IMR-90 (cell line): Measurements from ENCODE around the gene GFER. TPM values are rescaled to one million over a fixed set of nuclear protein-coding genes. Genes with fewer than 3 reads are reported as not detected.
A peak's percentile ranks its signal among the peaks of the same experiment; 100 is the strongest.

Experiments used
- BHLHE40 ChIP-seq: fragments of 150-350 bp; IDR thresholded peaks from 2 replicates; pipeline ENCODE4 v1.6.1; 2016; ENCODE audit warnings: mild to moderate bottlenecking, low read depth, low read length
- CEBPB ChIP-seq: IDR thresholded peaks from 2 replicates; pipeline ENCODE4 v1.6.1; 2012; ENCODE audit warnings: low read depth, low read length, improper control_type of control experiment
- SMC3 ChIP-seq: fragments of 150-350 bp; IDR thresholded peaks from 2 replicates; pipeline ENCODE4 v1.6.1; 2016; ENCODE audit warnings: low read depth, mild to moderate bottlenecking, antibody characterized with exemption, low read length, moderate library complexity
- polyA plus RNA-seq, 3 experiments: library from polyadenylated mRNA; depleted of rRNA; stranded (reverse); fragments of >200 nt; gene quantifications; 2 replicates each; pipeline ENCODE4 v1.2.3, GENCODE V29; 2012; ENCODE audit warnings: low replicate concordance in 1 of 3
- total RNA-seq: library from RNA; depleted of rRNA; stranded (reverse); fragments of >200 nt; gene quantifications from 2 replicates; pipeline ENCODE4 v1.2.3, GENCODE V29; 2012
- TF ChIP-seq, protein P1 (sequence below): conservative IDR thresholded peaks from 2 replicates; pipeline ENCODE4 v1.5.1; 2012; ENCODE audit warnings: mild to moderate bottlenecking, low read depth, low read length, improper control_type of control experiment

The GFER gene
- total and polyA plus RNA-seq, 2 of the 4 experiments (the other 2 are of a cell fraction): 6.8 to 19.8 TPM

GRCh38 chr16:2023092-2024031, 39.4 kb downstream of the GFER start (continued):
- TF ChIP-seq, protein P1, sequence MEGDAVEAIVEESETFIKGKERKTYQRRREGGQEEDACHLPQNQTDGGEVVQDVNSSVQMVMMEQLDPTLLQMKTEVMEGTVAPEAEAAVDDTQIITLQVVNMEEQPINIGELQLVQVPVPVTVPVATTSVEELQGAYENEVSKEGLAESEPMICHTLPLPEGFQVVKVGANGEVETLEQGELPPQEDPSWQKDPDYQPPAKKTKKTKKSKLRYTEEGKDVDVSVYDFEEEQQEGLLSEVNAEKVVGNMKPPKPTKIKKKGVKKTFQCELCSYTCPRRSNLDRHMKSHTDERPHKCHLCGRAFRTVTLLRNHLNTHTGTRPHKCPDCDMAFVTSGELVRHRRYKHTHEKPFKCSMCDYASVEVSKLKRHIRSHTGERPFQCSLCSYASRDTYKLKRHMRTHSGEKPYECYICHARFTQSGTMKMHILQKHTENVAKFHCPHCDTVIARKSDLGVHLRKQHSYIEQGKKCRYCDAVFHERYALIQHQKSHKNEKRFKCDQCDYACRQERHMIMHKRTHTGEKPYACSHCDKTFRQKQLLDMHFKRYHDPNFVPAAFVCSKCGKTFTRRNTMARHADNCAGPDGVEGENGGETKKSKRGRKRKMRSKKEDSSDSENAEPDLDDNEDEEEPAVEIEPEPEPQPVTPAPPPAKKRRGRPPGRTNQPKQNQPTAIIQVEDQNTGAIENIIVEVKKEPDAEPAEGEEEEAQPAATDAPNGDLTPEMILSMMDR: peak; percentile 98
- TF ChIP-seq SMC3 (peak; percentile 93), BHLHE40 (no peak), CEBPB (no peak)
